PC-3 (cell line): ENCODE results near the gene ASMTL.

Source experiments
- EZH2 ChIP-seq: fragments of 300-600 bp; sonication (generic); IDR thresholded peaks from one replicate; pipeline ENCODE4 v1.6.1; 2017; ENCODE audit warnings: antibody characterized with exemption, mild to moderate bottlenecking, low read length; ENCODE audit not compliant: unreplicated experiment
- TF ChIP-seq, protein P1 (sequence below): fragments of 300-600 bp; sonication (generic); conservative IDR thresholded peaks from 2 replicates; pipeline ENCODE4 v1.5.1; 2017; ENCODE audit warnings: antibody characterized with exemption, low read depth, mild to moderate bottlenecking, low read length

DNA sequence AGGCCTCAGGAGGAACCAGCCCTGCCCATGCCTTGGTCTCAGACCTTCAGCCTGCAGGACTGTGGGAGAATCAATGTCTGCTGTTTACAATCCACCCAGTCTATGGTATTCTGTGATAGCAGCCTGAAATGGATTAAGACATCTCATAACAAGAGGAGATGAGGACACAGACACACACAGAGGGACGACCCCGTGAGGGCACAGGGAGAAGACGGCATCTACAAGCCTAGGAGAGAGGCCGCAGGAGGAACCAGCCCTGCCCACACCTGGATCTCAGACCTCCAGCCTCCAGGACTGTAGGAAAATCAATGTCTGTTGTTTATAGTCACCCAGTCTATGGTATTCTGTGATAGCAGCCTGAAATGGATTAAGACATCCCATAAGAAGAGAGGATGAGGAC is 64.1 kb downstream of the ASMTL start:
- TF ChIP-seq, protein P1, sequence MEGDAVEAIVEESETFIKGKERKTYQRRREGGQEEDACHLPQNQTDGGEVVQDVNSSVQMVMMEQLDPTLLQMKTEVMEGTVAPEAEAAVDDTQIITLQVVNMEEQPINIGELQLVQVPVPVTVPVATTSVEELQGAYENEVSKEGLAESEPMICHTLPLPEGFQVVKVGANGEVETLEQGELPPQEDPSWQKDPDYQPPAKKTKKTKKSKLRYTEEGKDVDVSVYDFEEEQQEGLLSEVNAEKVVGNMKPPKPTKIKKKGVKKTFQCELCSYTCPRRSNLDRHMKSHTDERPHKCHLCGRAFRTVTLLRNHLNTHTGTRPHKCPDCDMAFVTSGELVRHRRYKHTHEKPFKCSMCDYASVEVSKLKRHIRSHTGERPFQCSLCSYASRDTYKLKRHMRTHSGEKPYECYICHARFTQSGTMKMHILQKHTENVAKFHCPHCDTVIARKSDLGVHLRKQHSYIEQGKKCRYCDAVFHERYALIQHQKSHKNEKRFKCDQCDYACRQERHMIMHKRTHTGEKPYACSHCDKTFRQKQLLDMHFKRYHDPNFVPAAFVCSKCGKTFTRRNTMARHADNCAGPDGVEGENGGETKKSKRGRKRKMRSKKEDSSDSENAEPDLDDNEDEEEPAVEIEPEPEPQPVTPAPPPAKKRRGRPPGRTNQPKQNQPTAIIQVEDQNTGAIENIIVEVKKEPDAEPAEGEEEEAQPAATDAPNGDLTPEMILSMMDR = no peak
- no peak for TF ChIP-seq EZH2
